A549 (cell line): ENCODE measurements around the gene FAM47A. TPM values are rescaled to one million over a fixed set of nuclear protein-coding genes. Genes with fewer than 3 reads are reported as not detected.

Experiments used
- ATAC-seq, 2 experiments: fragments of 200-7000 bp in 1 of 2; fragments of >200 bp in 1 of 2; cut with Nextera tagmentation in 1 of 2; cut with Tn5 transposase in 1 of 2; 3 replicates each; pipeline versions ENCODE4 v1.8.0 to v1.9.1; 2018 to 2020; ENCODE audit warnings: mild to moderate bottlenecking in 1 of 2, moderate library complexity in 1 of 2
- CTCF ChIA-PET: fragments of 300-600 bp; sonication (Branson Sonifier 250); formaldehyde crosslinking; extraction: SDS; loops from one replicate; lab custom pipeline; 2021; ENCODE audit warnings: antibody characterized with exemption, inconsistent platforms; lab: Yijun Ruan, JAX
- POLR2A ChIA-PET: fragments of 350-600 bp; formaldehyde crosslinking; extraction: SDS; loops from one replicate; lab custom pipeline; 2021; ENCODE audit warnings: antibody characterized with exemption, inconsistent platforms; lab: Yijun Ruan, JAX
- DNase-seq, 2 experiments: peaks; one replicate each; pipeline versions ENCODE4 v3.0.0 to v3.0.0-alpha.2; 2011 to 2016; ENCODE audit warnings: low read depth in 1 of 2, low spot score in 1 of 2
- FAIRE-seq: peaks from 2 replicates; lab custom pipeline; 2011; peaks lifted over from hg19 to GRCh38; lab: Jason Lieb, UNC
- H3K27ac ChIP-seq, 2 experiments: fragments of >200 bp; sonication (Bioruptor Twin); formaldehyde crosslinking; 3 replicates each; pipeline ENCODE4 v1.5.1; 2016 to 2017
- H3K4me1 ChIP-seq: fragments of >200 bp; sonication (Bioruptor Twin); formaldehyde crosslinking; 3 replicates; pipeline ENCODE4 v1.6.1; 2016
- H3K4me2 ChIP-seq: fragments of >200 bp; sonication (Bioruptor Twin); formaldehyde crosslinking; 3 replicates; pipeline ENCODE4 v1.6.1; 2016
- H3K4me3 ChIP-seq: fragments of >200 bp; sonication (Bioruptor Twin); formaldehyde crosslinking; 3 replicates; pipeline ENCODE4 v1.5.1; 2016
- H3K9me3 ChIP-seq: fragments of >200 bp; sonication (Bioruptor Twin); formaldehyde crosslinking; 3 replicates; pipeline ENCODE4 v1.6.1; 2016
- BHLHE40 ChIP-seq: IDR thresholded peaks from 2 replicates; pipeline ENCODE4 v1.6.1; 2012; ENCODE audit warnings: low read depth, low read length, inconsistent platforms
- CHD4 ChIP-seq: fragments of 200-600 bp; sonication (generic); IDR thresholded peaks from 2 replicates; pipeline ENCODE4 v1.6.1; 2016; ENCODE audit warnings: antibody characterized with exemption, mild to moderate bottlenecking, borderline replicate concordance
- ESRRA ChIP-seq: fragments of 150-350 bp; IDR thresholded peaks from 2 replicates; pipeline ENCODE4 v1.6.1; 2014; ENCODE audit warnings: mild to moderate bottlenecking, low read length, borderline replicate concordance
- HDAC2 ChIP-seq: fragments of 200-600 bp; sonication (generic); IDR thresholded peaks from 2 replicates; pipeline ENCODE4 v1.6.1; 2016
- JUN ChIP-seq, 2 experiments: fragments of >200 bp; sonication (Bioruptor Twin); formaldehyde crosslinking; IDR thresholded peaks; 2 replicates in 1 of 2; 3 replicates in 1 of 2; pipeline ENCODE4 v1.6.1; 2016 to 2017
- JUNB ChIP-seq: fragments of >200 bp; sonication (Bioruptor Twin); formaldehyde crosslinking; IDR thresholded peaks from 2 replicates; pipeline ENCODE4 v1.6.1; 2016
- MYC ChIP-seq: IDR thresholded peaks from 2 replicates; pipeline ENCODE4 v1.6.1; 2012; ENCODE audit warnings: mild to moderate bottlenecking, inconsistent platforms, low read length, improper control_type of control experiment, borderline replicate concordance
- NPAS2 ChIP-seq: fragments of 250-450 bp; sonication (Bioruptor Pico); IDR thresholded peaks from 2 replicates; pipeline ENCODE4 v1.8.0; 2022; ENCODE audit warnings: mild to moderate bottlenecking, moderate library complexity, borderline replicate concordance
- PHF8 ChIP-seq: fragments of 200-600 bp; sonication (generic); IDR thresholded peaks from 2 replicates; pipeline ENCODE4 v1.6.1; 2016; ENCODE audit warnings: low read depth, mild to moderate bottlenecking, antibody characterized with exemption, moderate library complexity, borderline replicate concordance
- RCOR1 ChIP-seq: fragments of 150-350 bp; IDR thresholded peaks from 2 replicates; pipeline ENCODE4 v1.6.1; 2014; ENCODE audit warnings: antibody characterized with exemption, low read length, low read depth
- ZC3H11A ChIP-seq: fragments of 450-650 bp; IDR thresholded peaks from 2 replicates; pipeline ENCODE4 v1.6.1; 2014; ENCODE audit warnings: antibody characterized with exemption, mild to moderate bottlenecking
- WGBS: methylation state at CpG from one replicate; pipeline ENCODE4 v1.1.6; 2017; ENCODE audit errors: missing lambda C conversion rate; 5-methylcytosine and 5-hydroxymethylcytosine counted together
- polyA minus RNA-seq: library from RNA; depleted of rRNA, polyadenylated mRNA; stranded (reverse); fragments of >200 nt; gene quantifications from 2 replicates; pipeline ENCODE4 v1.2.3, GENCODE V29; 2011; rRNA and poly(A)+ RNA removed
- polyA plus RNA-seq, 4 experiments: library from polyadenylated mRNA; depleted of rRNA in 3 of 4; stranded (reverse); fragments of >200 nt; fragmentation: RNase III in 1 of 4; extraction: RNeasy Plus Mini Kit Qiagen cat#74134 plus additional on column Dnase treatment in 1 of 4; gene quantifications; 2 replicates in 3 of 4; 3 replicates in 1 of 4; pipeline ENCODE4 v1.2.3, GENCODE V29; 2011 to 2017
- TF ChIP-seq, protein P1 (sequence below): fragments of >200 bp; sonication (Bioruptor Twin); formaldehyde crosslinking; IDR thresholded peaks from 3 replicates; pipeline ENCODE4 v1.5.1; 2016
- TF ChIP-seq, protein P2 (sequence below): IDR thresholded peaks from 2 replicates; pipeline ENCODE4 v1.6.1; 2012
- TF ChIP-seq, protein P3 (sequence below): fragments of 250-450 bp; sonication (Bioruptor Pico); IDR thresholded peaks from 2 replicates; pipeline ENCODE4 v1.5.0; 2020; ENCODE audit warnings: low read depth, mild to moderate bottlenecking, moderate library complexity
- TF ChIP-seq, protein P4 (sequence below): fragments of 150-350 bp; IDR thresholded peaks from 2 replicates; pipeline ENCODE4 v1.6.1; 2014; ENCODE audit warnings: low read depth, mild to moderate bottlenecking, low read length
- TF ChIP-seq, protein P5 (sequence below): fragments of 200-600 bp; sonication (generic); IDR thresholded peaks from 2 replicates; pipeline ENCODE4 v1.6.1; 2016; ENCODE audit warnings: antibody characterized with exemption, mild to moderate bottlenecking, moderate library complexity

Gene FAM47A
- polyA plus RNA-seq (2011; rRNA removed) (not detected in 2 replicates), polyA plus RNA-seq (2017; fragmentation: RNase III; extraction: RNeasy Plus Mini Kit Qiagen cat#74134 plus additional on column Dnase treatment) (not detected in 3 replicates), polyA minus RNA-seq (not detected in 2 replicates)
- polyA plus RNA-seq (2012; cell fraction: cytosol; rRNA removed): not detected in 2 replicates
- not detected in 2 replicates for polyA plus RNA-seq (2012; cell fraction: nucleus; rRNA removed)

DNA sequence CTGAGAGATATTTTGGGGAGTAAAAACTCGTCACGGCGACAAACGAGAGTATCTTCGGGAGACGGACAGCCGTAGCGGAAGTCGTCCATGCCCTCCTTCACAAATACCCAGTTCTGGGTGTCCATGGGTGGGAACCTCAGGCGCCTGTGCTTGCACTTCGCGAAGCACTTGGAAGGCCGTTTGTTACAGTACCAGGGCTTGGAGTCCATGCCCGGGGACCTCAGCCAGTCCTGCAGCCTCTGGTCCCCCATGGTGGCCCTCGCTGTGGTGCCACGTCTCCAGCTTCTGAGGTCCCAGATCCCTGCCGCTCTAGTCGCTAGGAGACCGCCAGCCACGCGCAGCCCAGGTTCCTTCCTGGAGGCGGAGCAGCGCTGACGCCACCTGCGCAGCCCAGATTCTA lies at the start of gene FAM47A:
Gene FAM47A (minus strand): TSS at position 287 of the 400 bp plus-strand sequence. CDS start 36 bp downstream, at position 251.
- CTCF ChIA-PET: no interaction called here
- H3K27ac ChIP-seq: no peak within 1 kb of the TSS
- POLR2A ChIA-PET: no interaction called here
- no peak within 1 kb of the TSS for H3K4me3 ChIP-seq
- ATAC-seq (no peak), DNase-seq (no peak), FAIRE-seq (no peak)
- no peaks in the 10 kb centered on the region for H3K9me3 ChIP-seq
- WGBS: 64% methylated on average over 19 of the region's 25 CpGs
- no peaks in the 10 kb centered on the region for H3K4me1 ChIP-seq
- H3K4me2 ChIP-seq: no peak within 1 kb of the TSS
- no peak for TF ChIP-seq ZC3H11A
- TF ChIP-seq, protein P1, sequence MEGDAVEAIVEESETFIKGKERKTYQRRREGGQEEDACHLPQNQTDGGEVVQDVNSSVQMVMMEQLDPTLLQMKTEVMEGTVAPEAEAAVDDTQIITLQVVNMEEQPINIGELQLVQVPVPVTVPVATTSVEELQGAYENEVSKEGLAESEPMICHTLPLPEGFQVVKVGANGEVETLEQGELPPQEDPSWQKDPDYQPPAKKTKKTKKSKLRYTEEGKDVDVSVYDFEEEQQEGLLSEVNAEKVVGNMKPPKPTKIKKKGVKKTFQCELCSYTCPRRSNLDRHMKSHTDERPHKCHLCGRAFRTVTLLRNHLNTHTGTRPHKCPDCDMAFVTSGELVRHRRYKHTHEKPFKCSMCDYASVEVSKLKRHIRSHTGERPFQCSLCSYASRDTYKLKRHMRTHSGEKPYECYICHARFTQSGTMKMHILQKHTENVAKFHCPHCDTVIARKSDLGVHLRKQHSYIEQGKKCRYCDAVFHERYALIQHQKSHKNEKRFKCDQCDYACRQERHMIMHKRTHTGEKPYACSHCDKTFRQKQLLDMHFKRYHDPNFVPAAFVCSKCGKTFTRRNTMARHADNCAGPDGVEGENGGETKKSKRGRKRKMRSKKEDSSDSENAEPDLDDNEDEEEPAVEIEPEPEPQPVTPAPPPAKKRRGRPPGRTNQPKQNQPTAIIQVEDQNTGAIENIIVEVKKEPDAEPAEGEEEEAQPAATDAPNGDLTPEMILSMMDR: no peak
- no peak for TF ChIP-seq CHD4
- TF ChIP-seq, protein P2, sequence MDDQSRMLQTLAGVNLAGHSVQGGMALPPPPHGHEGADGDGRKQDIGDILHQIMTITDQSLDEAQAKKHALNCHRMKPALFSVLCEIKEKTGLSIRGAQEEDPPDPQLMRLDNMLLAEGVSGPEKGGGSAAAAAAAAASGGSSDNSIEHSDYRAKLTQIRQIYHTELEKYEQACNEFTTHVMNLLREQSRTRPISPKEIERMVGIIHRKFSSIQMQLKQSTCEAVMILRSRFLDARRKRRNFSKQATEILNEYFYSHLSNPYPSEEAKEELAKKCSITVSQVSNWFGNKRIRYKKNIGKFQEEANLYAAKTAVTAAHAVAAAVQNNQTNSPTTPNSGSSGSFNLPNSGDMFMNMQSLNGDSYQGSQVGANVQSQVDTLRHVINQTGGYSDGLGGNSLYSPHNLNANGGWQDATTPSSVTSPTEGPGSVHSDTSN: no peak
- no peak for TF ChIP-seq RCOR1
- TF ChIP-seq JUN (IDR thresholded peaks at IDR 0.05): no peak
- TF ChIP-seq, protein P3, sequence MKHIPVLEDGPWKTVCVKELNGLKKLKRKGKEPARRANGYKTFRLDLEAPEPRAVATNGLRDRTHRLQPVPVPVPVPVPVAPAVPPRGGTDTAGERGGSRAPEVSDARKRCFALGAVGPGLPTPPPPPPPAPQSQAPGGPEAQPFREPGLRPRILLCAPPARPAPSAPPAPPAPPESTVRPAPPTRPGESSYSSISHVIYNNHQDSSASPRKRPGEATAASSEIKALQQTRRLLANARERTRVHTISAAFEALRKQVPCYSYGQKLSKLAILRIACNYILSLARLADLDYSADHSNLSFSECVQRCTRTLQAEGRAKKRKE (CRISPR knock-in tag): no peak

DNA sequence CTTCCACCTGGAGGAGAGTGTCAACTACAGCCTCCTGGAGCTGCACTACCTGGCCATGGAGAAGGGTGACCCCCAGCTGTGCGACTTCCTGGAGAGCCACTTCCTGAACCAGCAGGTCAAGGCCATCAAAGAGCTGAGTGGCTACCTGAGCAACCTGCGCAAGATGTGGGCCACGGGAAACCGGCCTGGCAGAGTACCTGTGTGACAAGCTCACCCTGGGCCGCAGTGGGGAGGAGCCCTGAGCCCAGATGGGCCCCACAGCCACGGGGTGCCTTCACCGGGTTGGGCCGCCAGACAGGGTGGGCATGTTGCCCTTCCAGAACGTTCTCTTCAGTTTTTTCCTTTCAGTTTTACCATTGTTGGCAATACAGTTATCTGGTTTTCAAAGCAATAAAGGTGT lies 15.2 kb upstream of the FAM47A start:
- 16% methylated on average over 5 of the region's 9 CpGs for WGBS
- no peak for ATAC-seq

More for the DNA sequence above, 15.2 kb upstream of the FAM47A start:
- no peaks in the 10 kb centered on the region for H3K9me3 ChIP-seq
- ChIA-PET POLR2A (no interaction called here), CTCF (no interaction called here)
- FAIRE-seq (no peak), DNase-seq (no peak)
- no peaks in the 10 kb centered on the region for H3K4me1 ChIP-seq
- H3K4me3 ChIP-seq: no peak overlapping the region
- no peak for TF ChIP-seq PHF8
- no peak for TF ChIP-seq MYC
- no peak for TF ChIP-seq NPAS2 (CRISPR knock-in tag)
- TF ChIP-seq, protein P4, sequence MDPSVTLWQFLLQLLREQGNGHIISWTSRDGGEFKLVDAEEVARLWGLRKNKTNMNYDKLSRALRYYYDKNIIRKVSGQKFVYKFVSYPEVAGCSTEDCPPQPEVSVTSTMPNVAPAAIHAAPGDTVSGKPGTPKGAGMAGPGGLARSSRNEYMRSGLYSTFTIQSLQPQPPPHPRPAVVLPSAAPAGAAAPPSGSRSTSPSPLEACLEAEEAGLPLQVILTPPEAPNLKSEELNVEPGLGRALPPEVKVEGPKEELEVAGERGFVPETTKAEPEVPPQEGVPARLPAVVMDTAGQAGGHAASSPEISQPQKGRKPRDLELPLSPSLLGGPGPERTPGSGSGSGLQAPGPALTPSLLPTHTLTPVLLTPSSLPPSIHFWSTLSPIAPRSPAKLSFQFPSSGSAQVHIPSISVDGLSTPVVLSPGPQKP: no peak
- no peak for TF ChIP-seq BHLHE40
- TF ChIP-seq, protein P3 (CRISPR knock-in tag): no peak
- TF ChIP-seq ESRRA: no peak
- no peak for TF ChIP-seq CHD4
- TF ChIP-seq, protein P5, sequence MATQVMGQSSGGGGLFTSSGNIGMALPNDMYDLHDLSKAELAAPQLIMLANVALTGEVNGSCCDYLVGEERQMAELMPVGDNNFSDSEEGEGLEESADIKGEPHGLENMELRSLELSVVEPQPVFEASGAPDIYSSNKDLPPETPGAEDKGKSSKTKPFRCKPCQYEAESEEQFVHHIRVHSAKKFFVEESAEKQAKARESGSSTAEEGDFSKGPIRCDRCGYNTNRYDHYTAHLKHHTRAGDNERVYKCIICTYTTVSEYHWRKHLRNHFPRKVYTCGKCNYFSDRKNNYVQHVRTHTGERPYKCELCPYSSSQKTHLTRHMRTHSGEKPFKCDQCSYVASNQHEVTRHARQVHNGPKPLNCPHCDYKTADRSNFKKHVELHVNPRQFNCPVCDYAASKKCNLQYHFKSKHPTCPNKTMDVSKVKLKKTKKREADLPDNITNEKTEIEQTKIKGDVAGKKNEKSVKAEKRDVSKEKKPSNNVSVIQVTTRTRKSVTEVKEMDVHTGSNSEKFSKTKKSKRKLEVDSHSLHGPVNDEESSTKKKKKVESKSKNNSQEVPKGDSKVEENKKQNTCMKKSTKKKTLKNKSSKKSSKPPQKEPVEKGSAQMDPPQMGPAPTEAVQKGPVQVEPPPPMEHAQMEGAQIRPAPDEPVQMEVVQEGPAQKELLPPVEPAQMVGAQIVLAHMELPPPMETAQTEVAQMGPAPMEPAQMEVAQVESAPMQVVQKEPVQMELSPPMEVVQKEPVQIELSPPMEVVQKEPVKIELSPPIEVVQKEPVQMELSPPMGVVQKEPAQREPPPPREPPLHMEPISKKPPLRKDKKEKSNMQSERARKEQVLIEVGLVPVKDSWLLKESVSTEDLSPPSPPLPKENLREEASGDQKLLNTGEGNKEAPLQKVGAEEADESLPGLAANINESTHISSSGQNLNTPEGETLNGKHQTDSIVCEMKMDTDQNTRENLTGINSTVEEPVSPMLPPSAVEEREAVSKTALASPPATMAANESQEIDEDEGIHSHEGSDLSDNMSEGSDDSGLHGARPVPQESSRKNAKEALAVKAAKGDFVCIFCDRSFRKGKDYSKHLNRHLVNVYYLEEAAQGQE: no peak
- TF ChIP-seq JUNB: no peak
- TF ChIP-seq HDAC2: no peak
- no peak overlapping the region for H3K4me2 ChIP-seq
- no peak overlapping the region for H3K27ac ChIP-seq
